Kidney tubule cell (primary cell): Measurements from ENCODE around the gene TMTC1.

Source experiments
- DNase-seq: peaks from one replicate; pipeline ENCODE4 v3.0.0-alpha.2; 2018; ENCODE audit warnings: low spot score

TMTC1 gene

DNA sequence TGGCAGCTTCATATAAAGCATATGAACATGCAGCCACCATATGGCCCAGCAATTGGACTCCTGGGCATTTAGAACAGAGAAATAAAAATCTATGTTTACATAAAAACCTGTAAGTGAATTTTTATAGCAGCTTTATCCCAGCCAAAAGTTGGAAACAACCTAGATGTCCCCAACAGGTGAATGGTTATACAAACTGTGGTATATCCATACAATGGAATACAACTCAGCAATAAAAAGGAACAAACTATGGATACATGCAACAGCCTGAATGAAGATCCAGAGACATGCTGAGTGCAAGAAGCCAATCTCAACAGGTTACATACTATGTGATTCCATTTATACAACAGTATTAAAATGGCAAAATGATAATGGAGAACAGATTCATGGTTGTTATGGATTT is 3.7 kb downstream of the TMTC1 start:
- no peak for DNase-seq

- no peak for DNase-seq
Measured at GRCh38 chr12:29778531-29778930, 5.2 kb downstream of the TMTC1 start.

- DNase-seq: no peak
Measured at GRCh38 chr12:29773076-29773475, 10.7 kb downstream of the TMTC1 start.

DNA sequence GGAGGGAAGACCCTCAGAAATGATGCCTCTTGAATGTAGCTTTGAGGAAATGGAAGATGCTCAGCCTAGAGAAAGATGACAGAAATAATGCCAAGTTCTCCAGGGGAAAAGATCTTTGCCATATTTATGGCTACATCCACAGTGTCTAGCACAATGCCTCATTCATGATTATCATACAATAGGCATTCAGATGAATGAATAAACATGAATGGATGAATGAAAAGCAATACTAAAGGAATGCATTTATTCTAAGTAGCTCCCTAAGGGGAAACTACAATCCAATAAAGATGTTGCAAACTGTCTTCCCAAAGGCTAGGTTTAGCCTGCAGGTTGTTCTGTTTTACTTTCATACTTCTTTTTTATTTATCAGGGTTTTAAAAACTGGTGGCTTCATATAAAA is 12.0 kb downstream of the TMTC1 start:
- no peak for DNase-seq

- DNase-seq: no peak
Measured at GRCh38 chr12:29771165-29771564, 12.6 kb downstream of the TMTC1 start.

DNA sequence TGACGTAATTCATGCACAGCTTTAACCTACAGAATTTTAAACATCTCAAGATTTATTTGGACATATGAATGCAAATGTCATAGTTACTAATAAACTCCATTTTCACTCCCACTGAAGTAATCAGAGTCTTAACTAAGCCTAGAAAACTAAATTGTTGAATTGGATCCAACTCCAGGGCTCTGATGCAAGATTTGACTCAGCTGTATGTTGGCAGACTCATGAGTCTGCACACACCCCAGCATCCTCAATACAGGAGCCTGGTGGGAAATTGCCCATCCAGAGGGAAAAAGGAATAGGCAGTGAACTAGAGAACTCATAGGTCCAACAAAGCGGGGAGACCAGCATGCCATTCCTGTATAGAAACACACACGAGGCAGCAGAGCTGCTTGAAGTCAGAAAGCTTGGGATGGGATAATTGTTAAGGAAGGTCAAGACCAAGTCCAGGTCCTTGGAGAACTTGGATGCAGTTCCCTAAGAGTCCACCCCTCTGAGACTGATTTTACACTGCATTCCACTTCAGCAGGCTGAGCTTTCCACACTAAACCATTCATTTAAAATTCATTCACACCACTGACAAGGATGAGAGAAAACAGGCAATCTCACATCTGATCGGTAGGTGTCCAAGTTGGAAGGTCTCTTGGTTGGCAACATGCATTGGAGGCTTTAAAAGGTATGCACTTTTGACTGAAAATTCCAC is 14.4 kb downstream of the TMTC1 start:
- DNase-seq: peak; percentile 7

DNA sequence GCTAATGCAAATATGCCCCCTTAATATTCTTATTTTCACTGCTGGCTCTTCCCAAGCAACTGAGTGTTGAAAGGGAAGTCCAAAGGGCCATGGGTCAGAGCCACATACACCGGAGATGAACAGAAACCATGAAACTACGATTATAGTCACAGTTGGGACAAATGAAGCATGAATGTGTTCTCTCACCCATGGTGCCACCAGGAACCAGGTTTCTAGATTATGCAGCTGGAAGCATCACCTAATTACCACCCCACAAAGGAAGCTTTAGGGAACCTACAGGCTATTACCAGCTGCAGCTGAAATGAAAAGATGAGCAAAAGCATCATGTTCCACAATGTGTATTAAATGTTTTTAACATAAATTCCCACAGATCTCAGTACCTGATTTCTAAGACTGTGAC is 15.4 kb downstream of the TMTC1 start:
- DNase-seq: no peak

DNA sequence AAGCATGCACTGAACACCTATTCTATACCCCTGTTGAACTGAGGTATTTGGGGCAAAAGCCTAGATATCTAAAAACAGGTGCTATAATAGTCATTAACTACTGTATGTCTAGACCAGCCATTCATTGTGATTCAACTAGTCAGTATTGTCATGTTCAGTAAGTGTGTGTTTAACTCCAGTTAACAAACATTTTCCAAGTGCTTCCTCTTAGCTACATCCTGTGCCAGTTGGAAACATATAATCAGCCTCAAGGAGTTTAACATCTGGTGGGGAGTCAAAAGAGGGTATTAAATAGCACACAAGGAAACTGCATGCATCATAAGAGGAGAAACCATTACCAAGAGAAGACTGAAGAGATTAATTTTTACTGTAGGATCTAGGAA is 20.4 kb downstream of the TMTC1 start:
- no peak for DNase-seq

GRCh38 chr12:29762637-29763300 is 21.0 kb downstream of the TMTC1 start:
- DNase-seq: no peak

GRCh38 chr12:29759950-29760349 is 23.8 kb downstream of the TMTC1 start:
- DNase-seq: no peak

DNA sequence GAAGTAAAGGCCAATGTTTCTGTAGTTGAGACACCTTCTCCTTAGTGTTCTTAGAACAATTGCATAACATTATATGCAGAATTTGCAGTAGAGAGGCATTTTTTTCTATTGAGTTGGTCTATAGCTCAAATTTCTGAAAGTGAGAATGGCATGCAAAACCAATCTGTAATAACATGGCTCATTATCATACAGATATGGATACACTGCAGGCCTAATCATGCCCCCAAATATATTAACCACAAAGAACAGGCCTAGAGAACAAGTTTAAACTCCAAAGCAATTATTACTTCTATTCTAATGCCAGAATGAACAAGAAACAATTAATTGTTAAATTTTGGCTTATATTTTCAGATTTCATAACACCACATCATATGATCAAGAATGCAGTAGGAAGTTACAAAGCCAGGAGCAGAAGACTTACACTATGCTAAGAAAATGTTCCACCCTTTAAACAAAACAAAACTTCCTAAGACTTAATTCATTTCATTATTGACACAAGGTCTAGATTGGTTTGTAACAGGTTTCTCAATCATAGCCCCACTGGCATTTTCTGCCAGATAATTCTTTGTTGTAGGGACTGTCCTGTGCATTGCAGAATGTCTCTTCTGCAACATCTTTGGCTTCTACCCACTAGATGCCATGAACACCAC is 26.9 kb downstream of the TMTC1 start:
- no peak for DNase-seq

DNA sequence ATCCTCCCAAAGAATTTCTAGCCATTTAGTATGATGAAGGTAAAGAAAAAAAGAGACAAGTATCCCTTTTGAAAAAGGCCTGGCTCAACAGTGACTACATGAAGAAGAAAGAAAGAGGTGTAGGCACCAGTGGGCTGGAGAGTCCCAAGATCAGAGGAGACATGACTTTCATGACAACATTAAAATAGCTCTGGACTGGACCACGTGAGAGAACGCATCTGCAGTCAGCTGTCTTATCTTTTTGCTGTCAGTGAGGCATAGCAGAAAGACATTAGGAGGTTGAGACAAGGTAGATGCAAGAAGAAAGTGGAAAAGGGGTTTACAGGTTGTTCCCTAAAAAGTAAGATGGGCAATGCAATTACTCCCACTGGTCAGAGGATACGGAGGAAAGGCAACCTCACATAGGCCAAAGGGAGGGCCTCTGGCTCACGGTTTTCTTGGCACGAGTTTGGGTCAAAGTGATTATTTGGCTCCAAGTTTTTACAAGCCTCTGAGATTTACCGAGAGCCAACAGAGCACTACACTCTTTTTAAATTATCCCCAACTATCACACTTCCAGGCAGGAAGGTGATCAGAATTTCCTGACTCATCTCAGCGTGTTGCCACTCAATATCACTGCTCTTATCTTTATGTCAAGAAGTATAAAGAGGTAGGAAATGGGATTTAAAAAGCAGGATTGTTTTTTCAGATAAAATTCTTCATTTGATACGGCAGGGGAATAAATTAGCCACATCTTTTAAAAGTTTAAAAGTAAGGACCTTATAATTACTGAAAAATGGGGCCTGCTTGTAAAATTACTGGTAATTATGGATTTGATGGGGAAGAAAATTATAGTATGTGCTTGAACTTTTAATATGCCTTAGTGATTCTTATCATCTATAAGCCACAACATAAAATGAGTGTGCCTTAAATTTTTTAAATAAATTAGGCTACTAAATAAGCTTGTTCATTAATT is 29.2 kb downstream of the TMTC1 start:
- no peak for DNase-seq

GRCh38 chr12:29752121-29752520 is 31.6 kb downstream of the TMTC1 start:
- no peak for DNase-seq

DNA sequence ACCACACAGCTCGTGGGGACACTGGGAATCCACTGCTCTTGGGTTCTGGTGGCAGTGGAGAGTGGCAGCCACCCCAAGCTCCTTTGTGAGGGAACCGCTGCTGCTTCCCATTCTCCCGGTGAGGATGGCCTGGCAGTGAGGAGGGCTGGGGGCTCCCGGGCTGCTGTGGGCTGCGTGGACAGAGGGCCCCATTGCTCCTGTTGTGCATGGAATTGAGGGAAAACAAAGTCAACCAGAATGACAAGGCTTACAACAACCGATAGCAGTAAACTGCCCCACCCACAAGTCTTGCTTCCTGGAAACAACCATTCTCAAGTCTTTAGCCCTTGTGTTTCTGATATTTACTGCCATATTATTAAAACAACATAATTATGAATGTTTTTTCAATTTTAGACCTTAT is 32.1 kb downstream of the TMTC1 start:
- no peak for DNase-seq

DNA sequence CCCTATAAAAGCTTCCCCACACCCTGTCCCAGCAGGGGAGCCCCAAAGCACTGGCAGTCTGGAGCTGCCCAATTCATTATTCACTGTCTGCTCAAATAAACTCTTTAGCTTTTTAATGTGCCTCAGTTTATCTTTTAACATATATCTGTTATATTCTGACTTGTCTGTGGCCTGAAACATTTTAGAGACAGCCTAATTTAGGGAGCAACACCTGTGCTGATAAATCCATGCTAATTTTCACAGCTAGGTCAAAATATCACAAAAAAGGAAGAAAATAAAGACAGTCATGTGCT is 32.9 kb downstream of the TMTC1 start:
- no peak for DNase-seq

- DNase-seq: peak; percentile 40
Measured at GRCh38 chr12:29750131-29750927, 33.4 kb downstream of the TMTC1 start.

GRCh38 chr12:29744365-29744764 is 39.4 kb downstream of the TMTC1 start:
- no peak for DNase-seq

DNA sequence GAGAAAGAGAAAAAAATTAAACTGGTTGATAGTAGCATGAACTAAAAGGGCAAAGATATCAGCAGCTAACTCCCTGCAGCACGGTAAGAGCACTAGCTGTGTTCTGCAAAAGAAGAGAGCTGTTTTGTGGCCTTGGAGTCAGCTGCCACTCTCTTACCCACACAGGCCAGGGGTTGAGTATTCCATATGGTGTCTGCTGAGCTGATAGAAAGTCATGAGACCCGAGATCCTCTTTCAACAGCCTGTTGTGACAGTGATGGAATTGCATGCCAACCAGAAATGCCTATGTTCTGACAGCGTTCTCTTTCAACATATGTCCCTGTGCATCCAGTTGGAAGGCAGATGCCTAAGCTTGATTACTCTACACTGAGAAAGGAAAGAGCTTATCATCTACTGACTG is 39.9 kb downstream of the TMTC1 start:
- no peak for DNase-seq

GRCh38 chr12:29743077-29743476 is 40.7 kb downstream of the TMTC1 start:
- DNase-seq: no peak

- DNase-seq: no peak
Measured at GRCh38 chr12:29742646-29743045, 41.1 kb downstream of the TMTC1 start.

DNA sequence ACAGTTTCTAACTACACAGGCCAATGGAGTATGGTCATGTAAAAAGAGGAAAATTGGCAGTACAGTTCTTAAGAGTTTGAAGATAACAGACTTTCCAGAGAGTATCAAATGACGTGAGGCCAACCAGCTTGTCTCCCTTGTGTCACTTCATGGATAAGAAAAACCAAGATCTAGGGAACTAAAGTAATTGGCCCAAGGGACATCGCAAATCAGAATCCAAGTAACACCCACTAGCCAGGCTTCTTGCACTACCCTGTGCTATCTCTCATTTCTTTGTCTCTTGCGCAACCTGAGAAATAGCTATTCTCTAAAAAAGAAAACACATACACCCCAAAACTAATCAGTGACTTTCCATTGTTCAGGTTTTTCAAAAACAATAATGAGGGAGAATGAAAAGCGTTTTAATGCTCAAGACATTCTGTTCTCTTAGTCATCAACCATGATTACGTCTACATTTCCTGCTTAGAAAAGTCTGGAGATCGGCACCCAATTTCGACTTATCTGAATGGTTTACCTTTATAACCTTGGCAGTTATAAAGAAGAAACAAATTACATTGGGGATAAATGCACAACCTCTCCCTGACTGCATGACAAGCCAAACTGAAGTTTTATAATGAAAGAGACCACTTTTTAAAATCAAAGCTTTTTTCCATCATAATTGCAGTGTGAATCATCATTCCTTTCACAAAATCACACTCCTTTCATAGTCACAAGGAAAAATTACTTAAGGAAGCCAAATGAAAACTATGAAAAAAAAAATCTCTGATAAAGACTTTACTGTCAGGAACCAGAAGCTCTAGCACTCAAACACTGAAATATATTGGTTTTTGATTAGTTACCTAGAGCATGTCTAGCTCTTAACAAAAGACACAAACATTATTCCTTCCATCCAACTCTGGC is 42.1 kb downstream of the TMTC1 start:
- no peak for DNase-seq
